GDM1 (cell line): Measurements from ENCODE around the gene PLK2.
A peak's percentile ranks its signal among the peaks of the same experiment; 100 is the strongest.

Experiments used
- DNase-seq: peaks from one replicate; lab custom pipeline; 2025; lab: John Stamatoyannopoulos, UW

Gene PLK2

DNA sequence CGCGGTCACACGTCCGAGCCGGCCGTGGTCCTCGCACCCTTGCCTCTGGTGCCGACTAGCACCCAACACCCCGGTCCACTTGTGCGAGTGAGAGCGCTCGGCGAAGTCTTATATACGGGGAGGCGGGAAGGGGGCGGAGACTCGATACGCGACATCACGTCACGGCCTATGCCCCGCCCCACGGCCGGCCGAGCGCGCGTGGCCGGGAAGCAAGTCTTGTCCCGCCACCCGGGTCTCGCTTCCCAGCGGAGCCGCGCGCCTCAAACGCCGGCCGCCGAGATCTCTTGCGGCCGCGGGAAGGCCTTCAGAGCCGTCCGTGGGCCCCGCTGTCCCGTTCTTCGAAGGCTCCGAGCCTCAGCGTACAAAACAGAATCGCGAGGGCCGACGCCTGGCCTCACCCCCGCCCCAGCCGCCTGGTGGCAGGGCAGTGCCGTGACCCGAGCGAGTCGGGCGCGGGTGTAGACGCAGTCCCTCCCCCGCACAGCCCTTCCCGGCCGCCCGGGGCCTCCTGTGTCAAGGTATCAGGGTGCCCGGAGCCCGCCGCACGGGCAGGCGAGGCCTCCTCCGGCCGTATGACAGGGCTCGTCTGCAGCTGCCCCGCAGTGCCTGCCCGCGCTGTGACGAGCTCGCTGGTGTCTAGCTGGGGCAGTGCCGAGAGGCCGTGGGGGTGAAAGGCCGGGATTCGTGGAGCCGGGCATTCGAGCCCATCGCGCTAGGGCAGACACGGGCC is at the start of gene PLK2:
Gene PLK2, minus strand, starts transcription at position 85 of the 730 bp plus-strand sequence. CDS start 127 bp downstream, outside the sequence.
- DNase-seq, result peak; percentile 78

DNA sequence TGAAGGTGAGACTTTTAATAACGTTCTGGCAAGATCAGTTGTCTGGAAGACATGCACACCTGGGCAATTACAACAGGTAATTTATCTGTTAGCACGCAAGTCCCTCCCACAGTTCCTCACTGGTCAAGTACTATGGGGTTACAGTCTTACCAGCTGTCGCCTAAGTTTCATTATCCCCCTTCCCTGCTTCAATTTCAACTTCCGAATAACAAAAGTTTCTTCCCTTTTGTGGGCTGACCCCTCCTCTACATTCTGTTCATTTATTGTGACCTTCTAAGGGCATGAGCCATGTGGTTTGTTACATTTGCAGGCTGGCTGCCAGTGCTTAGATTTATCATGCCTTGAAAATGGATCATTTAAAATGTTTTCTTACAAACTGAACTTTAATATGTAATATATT is 47.8 kb upstream of the PLK2 start:
- DNase-seq, result no peak

DNA sequence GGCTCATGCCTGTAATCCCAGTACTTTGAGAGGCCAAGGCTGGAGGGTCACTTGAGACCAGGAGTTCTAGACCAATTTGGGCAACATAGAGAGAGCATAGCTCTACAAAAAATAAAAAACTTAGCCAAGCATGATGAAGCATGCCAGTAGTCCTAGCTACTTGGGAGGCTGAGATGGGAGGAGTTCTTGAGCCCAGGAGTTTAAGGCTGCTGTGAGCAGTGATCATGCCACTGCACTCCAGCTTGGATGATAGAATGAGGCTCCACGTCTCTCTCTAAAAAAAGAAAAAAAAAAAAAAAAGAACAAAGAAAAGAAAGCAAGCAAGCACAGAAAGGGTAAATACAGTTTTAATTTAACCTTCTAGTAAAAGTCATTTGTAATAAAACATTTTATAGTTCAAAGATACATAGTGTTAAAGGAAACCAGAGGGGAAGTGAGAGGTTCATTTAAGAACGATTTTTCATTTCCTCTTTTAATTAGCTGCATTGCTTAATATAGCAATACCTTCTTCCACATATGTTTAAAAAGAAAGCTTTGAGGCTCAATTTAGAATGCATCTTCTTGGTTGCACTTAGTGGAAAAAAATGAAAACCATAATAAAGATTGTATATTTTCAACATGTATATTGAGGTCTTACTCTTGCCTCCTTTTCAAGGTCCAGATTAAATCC is 46.2 kb upstream of the PLK2 start:
- no peak for DNase-seq

DNA sequence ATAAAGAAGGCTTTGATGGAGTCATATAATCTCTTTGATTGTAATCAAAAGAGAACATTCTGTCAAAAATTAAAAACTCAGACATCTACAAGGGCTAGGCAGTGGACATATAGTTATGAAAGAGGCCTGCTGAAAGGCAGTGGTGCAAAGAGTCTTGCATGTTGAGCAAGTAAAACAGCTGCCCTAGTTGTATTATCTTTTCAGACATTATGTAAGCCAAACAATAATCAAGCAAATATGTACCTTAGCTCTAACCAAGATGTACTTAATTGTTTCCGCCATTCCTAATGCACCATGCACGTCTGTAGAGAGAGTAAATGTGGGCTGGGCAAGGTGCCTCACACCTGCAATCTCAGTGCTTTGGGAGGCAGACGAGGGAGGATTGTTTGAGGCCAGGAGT is 45.6 kb upstream of the PLK2 start:
- no peak for DNase-seq

GRCh38 chr5:58504766-58505165 is 44.9 kb upstream of the PLK2 start:
- no peak for DNase-seq

DNA sequence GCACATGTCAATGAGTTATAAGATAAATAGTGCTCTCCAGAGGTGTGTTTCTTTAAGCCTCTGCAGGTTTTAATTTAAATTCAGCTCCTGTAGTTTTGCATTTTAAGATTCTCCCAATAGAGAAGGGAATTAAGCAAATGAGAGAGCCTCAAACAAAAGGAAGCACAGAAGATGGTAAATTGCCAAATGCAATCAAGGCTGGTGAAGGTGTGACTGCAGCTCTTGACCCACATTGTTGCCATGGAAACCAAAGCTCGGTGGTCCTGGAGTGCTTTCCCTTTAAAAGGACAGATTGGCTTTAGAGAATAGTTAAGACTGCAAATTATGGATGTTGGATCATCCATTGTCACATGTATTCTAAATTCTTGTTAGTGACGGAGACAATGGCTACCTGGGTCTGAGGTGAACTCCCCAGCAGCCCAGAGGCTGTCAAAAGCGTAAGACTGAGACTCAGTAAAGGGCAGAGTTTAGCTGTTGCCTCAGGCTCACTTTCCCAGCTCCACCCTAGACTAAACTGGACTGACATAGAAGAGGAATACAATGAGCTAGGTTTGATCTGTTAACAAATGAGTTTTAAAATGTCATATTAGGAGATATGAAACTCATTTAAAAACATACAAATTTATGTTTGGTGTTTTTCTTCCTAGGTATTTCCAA is 43.6 kb upstream of the PLK2 start:
- DNase-seq, result no peak

DNA sequence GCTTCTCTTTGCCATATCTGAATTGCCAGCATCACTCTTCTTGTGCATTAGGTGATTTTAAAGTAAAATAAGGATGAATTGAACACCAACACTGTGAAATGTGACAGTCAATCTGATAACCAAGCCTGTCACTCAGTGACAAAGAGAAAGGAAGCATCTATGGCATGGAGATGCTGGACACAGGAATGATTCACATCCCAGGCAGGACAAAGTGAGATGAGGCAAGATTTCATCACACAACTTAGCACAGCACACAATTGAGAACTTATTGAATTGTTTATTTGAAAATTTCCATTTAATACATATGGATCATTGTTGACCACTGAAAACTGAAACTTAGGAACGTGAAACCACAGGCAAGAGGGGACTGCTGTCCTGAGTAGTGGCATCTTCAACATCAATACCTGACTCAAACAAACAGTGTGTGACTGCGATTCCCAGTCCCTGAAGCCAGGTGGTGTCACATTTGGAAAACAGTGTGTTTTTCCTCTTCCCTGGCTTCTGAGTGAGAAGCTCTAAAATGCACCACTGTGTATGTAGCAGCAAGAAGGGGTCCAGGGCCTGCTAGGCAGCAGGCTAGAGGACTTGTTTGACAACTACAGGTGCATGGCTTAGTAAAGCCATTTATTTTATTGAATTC is 42.0 kb upstream of the PLK2 start:
- no peak for DNase-seq

DNA sequence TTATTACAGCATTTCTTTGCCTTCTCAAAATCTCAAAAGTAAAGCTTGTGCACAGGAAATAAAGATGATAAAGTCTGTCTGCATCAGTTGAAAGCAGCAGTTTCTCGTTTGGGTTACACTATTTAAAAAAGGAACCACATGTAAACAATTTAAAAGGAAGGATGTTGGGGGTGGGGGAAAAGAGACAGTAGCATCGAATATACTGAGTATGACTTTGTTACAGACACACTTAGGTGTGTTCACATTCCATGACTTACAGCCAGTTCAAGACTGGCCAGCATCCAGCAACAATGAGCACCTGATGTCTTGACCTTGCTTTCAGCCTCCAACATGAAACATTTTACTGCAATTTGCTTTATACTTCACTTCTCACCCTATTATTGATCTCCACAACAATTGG is 40.1 kb upstream of the PLK2 start:
- no peak for DNase-seq

DNA sequence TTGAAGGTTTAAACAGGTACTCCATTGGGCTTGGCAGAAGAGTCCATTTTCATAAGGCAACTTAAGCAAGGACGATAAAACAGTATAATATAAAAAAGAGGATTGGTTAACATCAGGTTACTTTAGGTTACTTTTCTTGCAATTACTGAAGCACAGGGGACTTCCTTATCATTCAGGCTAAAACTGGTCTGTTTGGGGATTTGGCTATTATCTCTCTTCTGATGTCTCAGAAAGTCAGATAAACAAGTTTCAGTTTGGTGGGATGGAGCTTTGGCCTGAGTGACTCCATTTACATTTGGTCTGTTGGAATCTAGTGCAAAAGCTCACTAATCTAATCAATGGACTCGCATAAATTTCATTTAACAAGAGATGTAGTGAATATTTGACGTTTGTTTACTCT is 39.3 kb upstream of the PLK2 start:
- DNase-seq, result no peak

DNA sequence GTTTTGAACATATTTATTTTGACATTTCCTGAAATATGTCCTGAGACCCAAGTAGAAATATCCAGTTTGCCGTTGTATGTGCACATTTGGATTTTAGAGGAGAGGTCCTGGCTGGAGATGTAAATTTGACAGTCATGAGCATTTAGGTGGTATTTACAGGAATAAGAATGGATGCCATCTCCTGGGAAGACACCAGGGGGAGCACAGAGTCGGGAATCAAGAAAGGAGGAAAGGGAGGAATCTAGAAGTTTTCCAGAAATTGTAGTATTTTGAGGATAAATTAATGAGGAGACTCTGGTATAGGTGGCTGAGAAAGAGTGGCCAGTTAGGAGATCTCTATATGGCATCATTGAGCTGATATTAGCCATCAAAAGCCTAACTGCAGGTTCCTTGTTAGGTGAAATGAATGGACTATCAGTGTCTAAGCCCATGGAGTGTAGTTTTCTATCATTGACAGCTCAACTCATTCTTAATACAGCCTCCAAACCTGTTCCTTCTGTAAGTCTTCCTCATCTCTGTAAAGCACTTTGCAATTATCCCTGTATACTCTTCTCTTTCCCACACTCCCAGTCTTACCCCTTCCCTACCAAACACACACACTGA is 38.6 kb upstream of the PLK2 start:
- DNase-seq, result no peak

- no peak for DNase-seq
Observed at GRCh38 chr5:58497921-58498320, 38.0 kb upstream of the PLK2 start.

GRCh38 chr5:58497386-58497785 is 37.5 kb upstream of the PLK2 start:
- peak; percentile 13 for DNase-seq

DNA sequence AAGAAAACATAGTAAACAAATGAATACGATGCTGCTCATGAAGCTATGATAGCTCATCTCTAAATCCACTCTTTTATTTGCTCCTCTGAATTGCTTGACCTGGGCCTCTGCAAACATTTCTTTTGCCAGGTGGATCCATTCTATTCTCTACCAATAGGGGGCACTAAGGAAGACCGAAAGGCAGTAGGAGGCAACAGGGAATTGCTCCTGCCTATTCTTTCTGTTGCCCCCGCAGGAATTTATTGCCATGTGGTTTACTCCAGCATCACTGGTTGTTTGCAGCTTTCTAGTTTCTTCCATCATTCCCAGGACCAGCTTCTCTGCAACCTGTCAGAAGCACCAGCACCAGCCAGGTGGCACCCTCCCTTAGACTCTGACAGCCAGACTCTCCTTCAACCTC is 36.6 kb upstream of the PLK2 start:
- no peak for DNase-seq

GRCh38 chr5:58493141-58493540 is 33.3 kb upstream of the PLK2 start:
- DNase-seq, result no peak

GRCh38 chr5:58491216-58491892 is 31.5 kb upstream of the PLK2 start, which contains the start of gene GAPT:
TSS of gene GAPT (plus strand) at chr5:58491435. CDS start at chr5:58494537, 3,102 bp downstream.
- peak; percentile 77 for DNase-seq

DNA sequence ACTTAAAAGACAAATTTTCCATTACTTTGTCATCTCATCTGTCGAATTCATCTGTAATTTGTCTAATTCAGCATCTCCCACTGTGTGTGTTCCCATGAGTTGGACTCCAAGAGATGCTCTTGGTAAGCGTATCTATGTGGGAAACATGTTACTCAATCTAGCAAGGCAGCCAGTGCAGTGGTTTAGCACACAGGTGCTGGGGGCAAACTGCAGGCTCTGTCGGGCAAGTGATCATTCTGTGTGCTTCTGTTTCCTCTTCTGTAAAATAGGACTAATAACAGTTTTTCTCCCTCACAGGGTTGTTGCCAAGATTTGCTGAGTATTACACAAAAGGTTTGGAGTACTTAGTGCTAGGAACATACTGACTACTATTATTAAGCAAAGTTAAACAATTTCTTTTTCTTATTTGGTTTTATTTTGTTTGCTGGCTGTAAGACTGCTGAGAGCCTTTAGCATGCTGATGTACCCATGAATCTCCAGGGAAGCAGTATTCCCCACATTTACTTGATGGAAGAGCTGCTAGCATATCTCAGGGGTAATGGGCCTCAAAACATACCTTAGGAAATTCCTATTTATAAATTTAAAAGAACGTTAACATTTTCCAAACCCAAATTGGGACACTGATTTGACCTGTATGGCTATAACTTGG is 30.6 kb upstream of the PLK2 start:
- DNase-seq, result no peak

- DNase-seq, result no peak
Observed at GRCh38 chr5:58486290-58486689, 26.4 kb upstream of the PLK2 start.

- DNase-seq, result no peak
Observed at GRCh38 chr5:58484505-58484904, 24.6 kb upstream of the PLK2 start.

- DNase-seq, result no peak
Observed at GRCh38 chr5:58482536-58482935, 22.6 kb upstream of the PLK2 start.

- DNase-seq, result no peak
Observed at GRCh38 chr5:58481828-58482227, 21.9 kb upstream of the PLK2 start.

- no peak for DNase-seq
Observed at GRCh38 chr5:58481066-58481676, 21.3 kb upstream of the PLK2 start.
